Tibial artery (tissue), 4 donors: ENCODE results near the gene MAEA.

Experiments
- DNase-seq, 2 donors: peaks; one replicate each; pipeline ENCODE4 v3.0.0-alpha.2; 2019
- H3K27ac ChIP-seq, 2 donors: fragments of 200-600 bp; sonication (generic) in 1 of 2; 1 replicate in 1 of 2; 2 replicates in 1 of 2; pipeline ENCODE4 v1.5.1; 2018 to 2019; ENCODE audit warnings: mild to moderate bottlenecking in 1 of 2
- H3K27me3 ChIP-seq, 2 donors: fragments of 200-600 bp; sonication (generic) in 1 of 2; one replicate each; pipeline versions ENCODE4 v1.5.1 to v1.6.0; 2016 to 2019
- H3K36me3 ChIP-seq, 3 donors: fragments of 200-600 bp; sonication (generic) in 2 of 3; one replicate each; pipeline ENCODE4 v1.5.1; 2016 to 2019; ENCODE audit warnings: mild to moderate bottlenecking in 2 of 3
- H3K4me1 ChIP-seq, 4 donors: fragments of 200-600 bp; sonication (generic) in 2 of 4; 1 replicate in 3 of 4; 2 replicates in 1 of 4; pipeline ENCODE4 v1.5.1; 2016 to 2019
- H3K4me3 ChIP-seq, 2 donors: fragments of 200-600 bp; sonication (generic) in 1 of 2; 1 replicate in 1 of 2; 2 replicates in 1 of 2; pipeline ENCODE4 v1.5.1; 2018 to 2019; ENCODE audit warnings: mild to moderate bottlenecking in 2 of 2
- H3K9me3 ChIP-seq, 3 donors: fragments of 200-600 bp; sonication (generic) in 1 of 3; one replicate each; pipeline ENCODE4 v1.5.1; 2016 to 2019
- intact Hi-C: fragments of 100-400 bp; cut with DNase I; formaldehyde crosslinking; loops from one replicate; pipeline ENCODE4 v1.15.0; 2023; ENCODE audit warnings: low total_unique reads
- TF ChIP-seq, protein P1 (sequence below), 2 experiments: fragments of 200-600 bp in 1 of 2; fragments of 450-650 bp in 1 of 2; IDR thresholded peaks; one replicate each; pipeline ENCODE4 v1.5.1; 2017 to 2019; ENCODE audit warnings: antibody characterized with exemption in 2 of 2, mild to moderate bottlenecking in 1 of 2, moderate library complexity in 1 of 2

MAEA gene

DNA sequence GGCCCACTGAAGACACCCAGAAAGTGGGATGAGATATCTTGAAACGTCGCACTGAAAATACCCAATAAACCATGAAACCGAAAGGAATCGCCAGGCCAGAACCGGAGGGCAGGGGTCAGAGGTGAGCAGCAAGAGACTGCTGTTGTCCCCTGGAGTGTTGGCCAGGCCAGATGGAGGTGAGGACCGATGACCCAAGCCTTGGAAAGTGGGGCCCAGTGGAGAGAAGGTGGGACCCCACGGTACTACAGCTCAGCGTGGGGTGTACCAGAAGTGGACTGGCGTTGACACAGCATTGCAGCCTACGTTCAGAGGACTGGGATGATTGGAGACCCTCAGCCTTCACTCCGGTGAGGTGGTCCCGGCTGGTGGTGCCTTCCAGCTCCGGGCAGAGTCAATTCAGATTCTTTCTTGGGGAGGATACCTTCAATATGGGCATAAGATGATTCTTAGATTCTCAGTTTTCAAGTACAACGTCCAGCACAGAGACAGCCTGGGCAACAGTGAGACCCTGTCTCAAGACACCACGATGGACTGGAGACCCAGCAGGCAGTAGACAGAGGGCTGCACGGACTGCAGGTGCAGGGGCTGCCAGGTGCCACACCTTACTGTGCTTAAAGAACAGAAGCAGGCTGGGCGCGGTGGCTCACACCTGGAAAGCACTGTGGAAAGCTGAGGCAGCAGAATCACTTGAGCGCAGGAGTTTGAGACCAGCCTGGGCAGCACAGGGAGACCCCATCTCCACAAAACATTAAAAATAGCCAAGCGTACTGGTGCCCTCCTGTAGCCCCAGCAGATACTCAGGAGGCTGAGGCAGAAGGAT is 23.3 kb downstream of the MAEA start:
- Histone ChIP-seq H3K9me3 (no peaks in the 10 kb centered on the region), H3K4me1 (peaks cover 0 to 34% (median 26%) of the 10 kb centered on the region in 4 donors), H3K27me3 (no peaks in the 10 kb centered on the region), H3K27ac (no peak overlapping the region), H3K4me3 (no peak overlapping the region), H3K36me3 (peaks cover 44 to 63% (median 56%) of the 10 kb centered on the region in 3 donors)
- TF ChIP-seq, protein P1, sequence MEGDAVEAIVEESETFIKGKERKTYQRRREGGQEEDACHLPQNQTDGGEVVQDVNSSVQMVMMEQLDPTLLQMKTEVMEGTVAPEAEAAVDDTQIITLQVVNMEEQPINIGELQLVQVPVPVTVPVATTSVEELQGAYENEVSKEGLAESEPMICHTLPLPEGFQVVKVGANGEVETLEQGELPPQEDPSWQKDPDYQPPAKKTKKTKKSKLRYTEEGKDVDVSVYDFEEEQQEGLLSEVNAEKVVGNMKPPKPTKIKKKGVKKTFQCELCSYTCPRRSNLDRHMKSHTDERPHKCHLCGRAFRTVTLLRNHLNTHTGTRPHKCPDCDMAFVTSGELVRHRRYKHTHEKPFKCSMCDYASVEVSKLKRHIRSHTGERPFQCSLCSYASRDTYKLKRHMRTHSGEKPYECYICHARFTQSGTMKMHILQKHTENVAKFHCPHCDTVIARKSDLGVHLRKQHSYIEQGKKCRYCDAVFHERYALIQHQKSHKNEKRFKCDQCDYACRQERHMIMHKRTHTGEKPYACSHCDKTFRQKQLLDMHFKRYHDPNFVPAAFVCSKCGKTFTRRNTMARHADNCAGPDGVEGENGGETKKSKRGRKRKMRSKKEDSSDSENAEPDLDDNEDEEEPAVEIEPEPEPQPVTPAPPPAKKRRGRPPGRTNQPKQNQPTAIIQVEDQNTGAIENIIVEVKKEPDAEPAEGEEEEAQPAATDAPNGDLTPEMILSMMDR (IDR thresholded peaks at IDR 0.05) = no peak
- no peak for DNase-seq
- intact Hi-C loops = no loop called here

DNA sequence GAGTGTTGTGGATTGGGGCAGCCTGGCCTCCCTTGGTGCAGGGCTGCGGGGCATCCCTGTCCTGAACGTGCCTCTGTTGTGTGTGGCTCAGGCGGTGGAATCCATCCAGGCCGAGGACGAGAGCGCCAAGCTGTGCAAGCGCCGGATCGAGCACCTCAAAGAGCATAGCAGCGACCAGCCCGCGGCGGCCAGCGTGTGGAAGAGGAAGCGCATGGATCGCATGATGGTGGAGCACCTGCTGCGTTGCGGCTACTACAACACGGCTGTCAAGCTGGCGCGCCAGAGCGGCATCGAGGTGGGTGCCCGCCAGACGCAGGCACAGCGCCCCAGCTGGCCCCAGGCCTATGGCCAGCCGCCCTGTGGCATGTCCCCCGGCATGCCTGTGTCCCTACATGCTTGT is 25.6 kb downstream of the MAEA start:
- Histone ChIP-seq H3K4me1 (peaks cover 0 to 12% (median 10%) of the 10 kb centered on the region in 4 donors), H3K27ac (no peak overlapping the region), H3K36me3 (peaks cover 55 to 78% (median 71%) of the 10 kb centered on the region in 3 donors), H3K27me3 (no peaks in the 10 kb centered on the region), H3K9me3 (no peaks in the 10 kb centered on the region), H3K4me3 (no peak overlapping the region)
- no peak for DNase-seq
- intact Hi-C loops = no loop called here
- TF ChIP-seq, protein P1 (IDR thresholded peaks at IDR 0.05) = no peak

DNA sequence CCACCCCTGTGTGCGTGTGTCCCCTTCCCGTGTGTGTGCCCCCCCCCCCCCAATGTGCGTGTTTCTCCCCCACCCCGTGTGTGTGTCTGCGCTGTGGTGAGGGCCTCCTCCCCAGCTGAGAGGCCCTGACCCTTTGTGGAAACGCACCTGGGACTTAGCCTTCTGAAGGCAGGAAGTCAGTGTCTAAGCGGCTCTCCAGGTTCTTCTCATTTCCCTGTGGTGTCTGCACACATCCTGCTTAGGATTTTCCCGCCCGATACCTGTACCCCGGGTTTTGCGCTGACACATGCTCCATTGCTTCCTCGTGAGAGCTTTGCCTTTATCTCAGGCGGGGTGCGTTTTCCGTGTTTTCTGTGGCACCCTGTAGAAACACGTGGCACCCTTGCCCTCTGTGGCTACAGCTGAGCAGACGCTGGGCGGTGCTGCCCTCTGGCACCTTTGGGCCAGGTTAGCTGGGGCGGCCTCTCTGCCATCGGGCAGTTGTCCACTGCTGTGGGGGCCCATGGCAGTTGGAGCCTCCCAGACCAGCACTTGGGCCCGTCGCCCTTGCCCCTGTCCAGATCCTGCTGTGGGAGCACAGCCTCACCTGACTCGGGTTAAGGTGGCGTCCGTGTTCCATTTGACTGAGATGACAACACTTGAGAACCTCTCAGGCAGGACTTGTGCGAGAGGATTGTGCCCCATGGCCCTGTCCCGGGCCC is 26.3 kb downstream of the MAEA start:
- H3K4me3 ChIP-seq = no peak overlapping the region
- H3K27ac ChIP-seq = no peak overlapping the region
- intact Hi-C loops = no loop called here
- DNase-seq = no peak
- peaks cover 0 to 6% (median 3%) of the 10 kb centered on the region in 4 donors for H3K4me1 ChIP-seq
- H3K27me3 ChIP-seq = no peaks in the 10 kb centered on the region
- H3K9me3 ChIP-seq = no peaks in the 10 kb centered on the region
- peaks cover 55 to 78% (median 74%) of the 10 kb centered on the region in 3 donors for H3K36me3 ChIP-seq
- TF ChIP-seq, protein P1 (IDR thresholded peaks at IDR 0.05) = no peak

DNA sequence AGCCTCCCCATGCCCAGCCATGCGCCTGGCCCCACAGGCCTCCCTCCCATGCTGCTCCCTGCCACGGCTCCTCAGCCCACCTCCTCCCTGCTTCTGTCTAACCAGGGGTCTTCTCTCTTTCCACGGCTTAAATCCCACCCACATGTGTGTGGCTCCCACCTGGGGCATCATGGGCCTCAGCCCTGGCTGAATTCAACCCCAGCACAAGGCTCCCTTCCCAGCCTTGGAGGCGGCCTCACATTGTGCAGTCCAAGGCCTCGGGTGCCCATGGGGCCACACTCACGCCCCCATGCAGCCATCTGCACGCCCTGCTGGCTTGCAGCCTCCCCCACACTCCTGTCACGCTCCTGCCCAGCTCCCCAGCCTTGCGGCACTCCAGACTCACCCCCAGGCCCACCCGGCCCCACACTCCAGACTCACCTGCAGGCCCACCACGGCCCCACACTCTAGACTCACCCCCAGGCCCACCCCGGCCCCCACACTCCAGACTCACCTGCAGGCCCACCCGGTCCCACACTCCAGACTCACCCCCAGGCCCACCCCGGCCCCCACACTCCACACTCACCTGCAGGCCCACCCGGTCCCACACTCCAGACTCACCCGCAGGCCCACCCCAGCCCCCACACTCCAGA is 27.0 kb downstream of the MAEA start:
- H3K27ac ChIP-seq = no peak overlapping the region
- H3K36me3 ChIP-seq = peaks cover 55 to 78% (median 74%) of the 10 kb centered on the region in 3 donors
- no peaks in the 10 kb centered on the region for H3K4me1 ChIP-seq
- no peak overlapping the region for H3K4me3 ChIP-seq
- intact Hi-C loops = no loop called here
- TF ChIP-seq, protein P1 (IDR thresholded peaks at IDR 0.05) = no peak
- no peaks in the 10 kb centered on the region for H3K9me3 ChIP-seq
- no peak for DNase-seq
- no peaks in the 10 kb centered on the region for H3K27me3 ChIP-seq

DNA sequence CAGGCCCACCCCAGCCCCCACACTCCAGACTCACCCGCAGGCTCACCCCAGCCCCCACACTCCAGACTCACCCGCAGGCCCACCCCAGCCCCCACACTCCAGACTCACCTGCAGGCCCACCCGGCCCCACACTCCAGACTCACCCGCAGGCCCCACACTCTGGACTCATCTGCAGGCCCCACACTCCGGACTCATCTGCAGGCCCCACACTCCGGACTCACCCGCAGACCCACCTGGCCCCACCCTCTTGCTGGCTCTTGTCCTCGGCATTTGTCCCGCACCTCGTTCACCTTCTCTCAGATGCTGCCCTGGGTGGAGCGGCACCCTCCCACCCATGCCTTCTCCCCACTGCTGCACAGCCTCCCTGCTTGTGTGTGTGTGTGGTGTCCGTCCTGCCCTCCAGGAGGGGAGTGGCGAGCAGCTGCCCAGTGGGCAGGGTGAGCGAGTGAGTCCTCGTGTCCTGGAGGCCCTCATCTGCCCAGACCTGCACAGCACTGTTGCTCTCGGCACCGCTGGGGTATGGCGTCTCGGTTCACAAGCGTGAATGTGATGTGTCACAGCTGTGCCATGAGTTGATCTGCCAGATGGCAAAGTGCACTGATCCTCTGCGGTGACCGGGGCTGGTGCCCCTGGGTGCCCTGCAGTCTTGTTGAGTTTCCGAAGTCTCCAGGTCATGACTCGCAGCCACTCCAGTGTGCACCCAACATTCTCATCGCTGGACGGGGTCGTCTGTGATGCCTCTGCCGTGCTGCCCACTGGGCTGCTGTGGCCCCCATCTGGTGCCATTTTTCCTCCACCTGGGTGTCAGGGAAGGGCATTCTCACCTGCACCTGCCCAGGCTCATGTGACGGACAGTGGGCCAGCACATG is 27.7 kb downstream of the MAEA start:
- Histone ChIP-seq H3K27me3 (no peaks in the 10 kb centered on the region), H3K9me3 (no peaks in the 10 kb centered on the region), H3K4me3 (no peak overlapping the region), H3K36me3 (peaks cover 55 to 78% (median 76%) of the 10 kb centered on the region in 3 donors), H3K27ac (no peak overlapping the region), H3K4me1 (no peaks in the 10 kb centered on the region)
- TF ChIP-seq, protein P1 (IDR thresholded peaks at IDR 0.05) = no peak
- no peak for DNase-seq
- intact Hi-C loops = no loop called here
